GM12872 (cell line): ENCODE results near the gene PJA2.

Source experiments
- TF ChIP-seq, protein P1 (sequence below): IDR thresholded peaks from 3 replicates; pipeline ENCODE4 v1.5.1; 2011; ENCODE audit warnings: low read depth, mild to moderate bottlenecking, low read length, moderate library complexity; ENCODE audit not compliant: insufficient read depth

Gene PJA2

DNA sequence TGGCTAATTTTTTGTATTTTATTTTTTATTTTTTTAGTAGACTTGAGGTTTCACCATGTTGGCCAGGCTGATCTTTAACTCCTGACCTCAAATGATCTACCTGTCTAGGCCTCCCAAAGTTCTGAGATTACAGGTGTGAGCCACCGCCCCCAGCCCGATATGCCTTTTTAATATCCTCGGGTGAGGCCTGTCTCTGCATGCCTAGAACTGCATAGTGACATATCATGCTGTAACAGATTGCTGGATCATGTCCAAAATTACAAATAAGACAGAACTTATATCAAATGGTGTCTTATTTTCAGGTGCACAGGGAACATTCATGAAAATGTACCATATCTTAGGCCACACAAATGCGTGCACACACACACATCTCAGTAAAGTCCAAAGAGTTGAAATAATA is 39.1 kb upstream of the PJA2 start:
- TF ChIP-seq, protein P1, sequence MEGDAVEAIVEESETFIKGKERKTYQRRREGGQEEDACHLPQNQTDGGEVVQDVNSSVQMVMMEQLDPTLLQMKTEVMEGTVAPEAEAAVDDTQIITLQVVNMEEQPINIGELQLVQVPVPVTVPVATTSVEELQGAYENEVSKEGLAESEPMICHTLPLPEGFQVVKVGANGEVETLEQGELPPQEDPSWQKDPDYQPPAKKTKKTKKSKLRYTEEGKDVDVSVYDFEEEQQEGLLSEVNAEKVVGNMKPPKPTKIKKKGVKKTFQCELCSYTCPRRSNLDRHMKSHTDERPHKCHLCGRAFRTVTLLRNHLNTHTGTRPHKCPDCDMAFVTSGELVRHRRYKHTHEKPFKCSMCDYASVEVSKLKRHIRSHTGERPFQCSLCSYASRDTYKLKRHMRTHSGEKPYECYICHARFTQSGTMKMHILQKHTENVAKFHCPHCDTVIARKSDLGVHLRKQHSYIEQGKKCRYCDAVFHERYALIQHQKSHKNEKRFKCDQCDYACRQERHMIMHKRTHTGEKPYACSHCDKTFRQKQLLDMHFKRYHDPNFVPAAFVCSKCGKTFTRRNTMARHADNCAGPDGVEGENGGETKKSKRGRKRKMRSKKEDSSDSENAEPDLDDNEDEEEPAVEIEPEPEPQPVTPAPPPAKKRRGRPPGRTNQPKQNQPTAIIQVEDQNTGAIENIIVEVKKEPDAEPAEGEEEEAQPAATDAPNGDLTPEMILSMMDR: no peak

DNA sequence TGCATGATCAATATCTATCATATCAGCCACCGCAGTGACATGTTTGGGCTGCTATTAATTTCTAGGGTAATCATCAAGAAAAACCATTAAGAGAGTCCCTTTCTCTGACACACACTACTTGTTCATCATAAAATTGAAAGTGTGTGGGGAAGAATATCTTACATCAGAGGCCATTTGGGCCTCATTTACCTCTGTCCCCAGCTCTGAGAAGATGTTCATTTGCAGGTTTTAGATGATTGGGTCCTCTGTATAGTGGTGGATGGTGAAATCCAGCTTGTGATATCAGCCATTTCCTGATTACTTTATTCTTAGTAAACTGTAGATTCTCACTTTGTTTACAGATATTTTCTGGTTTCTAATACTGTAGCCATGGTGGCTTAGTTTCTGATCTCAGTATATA is 29.8 kb upstream of the PJA2 start:
- TF ChIP-seq, protein P1: no peak

DNA sequence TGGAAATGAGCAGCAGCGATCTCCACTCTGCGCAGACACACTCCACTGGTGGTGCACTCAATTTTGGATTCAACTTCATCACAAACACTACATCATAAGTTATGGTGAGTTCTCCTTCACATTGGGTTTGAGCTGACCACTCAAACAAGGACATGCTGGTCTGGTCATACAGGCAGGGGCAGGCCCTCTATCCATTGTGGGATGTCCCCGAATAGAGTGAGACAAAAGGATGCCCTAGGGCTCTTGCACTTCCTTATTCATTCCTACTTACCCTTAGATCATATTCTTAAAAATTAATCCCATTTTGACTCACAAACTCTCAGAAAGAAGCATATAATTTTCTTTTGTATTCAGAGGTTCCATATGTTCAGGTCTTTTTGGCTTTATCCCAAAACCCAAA is 16.3 kb upstream of the PJA2 start:
- TF ChIP-seq, protein P1: no peak

DNA sequence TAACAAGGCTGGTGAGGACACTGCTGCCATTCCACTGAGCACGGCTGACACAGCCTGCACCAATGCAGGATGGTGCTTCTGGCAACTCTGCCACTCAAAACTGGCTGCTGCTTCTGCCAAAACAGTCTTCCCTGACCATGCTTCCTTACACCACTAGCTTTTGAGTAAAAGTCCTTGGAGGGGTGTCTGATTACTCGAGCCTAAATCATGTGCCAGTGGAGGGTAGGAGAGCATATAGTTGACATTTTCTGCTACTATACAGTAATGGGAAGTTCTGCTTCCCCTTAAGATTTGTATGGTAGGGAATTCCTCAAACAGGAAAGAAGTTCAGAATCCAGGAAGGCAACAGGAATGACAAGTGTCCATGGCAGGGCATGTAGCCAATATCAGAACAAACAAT is 12.2 kb upstream of the PJA2 start:
- TF ChIP-seq, protein P1: no peak

DNA sequence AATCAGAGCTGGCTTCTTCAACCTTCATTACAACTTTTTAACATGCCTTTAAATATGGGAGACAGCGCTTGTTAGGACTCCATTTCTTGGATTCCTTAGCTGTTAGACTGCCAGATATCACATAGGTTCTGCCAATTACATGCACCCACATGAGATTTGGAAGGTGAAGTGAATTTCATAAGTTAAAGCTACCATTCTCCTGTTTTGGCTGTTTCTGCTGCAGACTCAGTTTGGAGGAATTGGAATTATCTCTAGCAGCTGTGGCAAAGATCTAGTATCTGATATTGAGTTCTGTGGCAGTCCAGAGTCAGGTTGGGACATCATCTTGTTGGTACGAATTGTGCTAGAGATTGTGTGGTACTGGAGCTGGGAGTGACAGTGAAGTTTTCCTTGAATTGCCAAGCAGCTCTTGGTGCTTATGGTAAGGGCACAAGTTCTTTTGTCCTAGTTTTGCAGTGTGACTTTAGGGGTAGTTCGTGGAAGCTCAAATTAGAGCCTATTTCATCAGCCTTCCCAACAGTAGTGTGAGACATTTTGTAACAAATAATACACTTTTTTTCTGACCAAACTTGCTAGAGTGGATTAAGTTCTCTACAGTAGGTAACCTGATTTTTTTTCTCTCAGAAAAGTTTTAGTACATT is 9.1 kb upstream of the PJA2 start:
- TF ChIP-seq, protein P1: no peak

DNA sequence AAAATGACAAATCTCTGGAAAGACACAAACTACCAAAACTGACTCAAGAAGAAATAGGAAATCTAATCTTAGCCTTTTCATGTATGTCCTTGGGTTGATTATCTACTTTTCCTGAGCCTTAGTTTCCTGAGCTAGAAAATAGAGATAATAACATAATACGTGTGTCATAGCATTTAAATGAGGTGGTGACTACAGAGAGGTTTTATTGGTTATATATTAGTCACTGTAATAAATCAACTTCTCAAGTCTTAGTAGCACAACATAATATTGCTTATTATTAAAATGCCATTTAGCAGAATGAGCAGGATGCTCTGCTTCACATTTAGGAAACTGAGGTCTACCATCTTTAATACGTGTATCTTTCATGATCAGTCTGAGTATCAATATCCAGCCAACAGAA is 7.1 kb upstream of the PJA2 start:
- TF ChIP-seq, protein P1: no peak

DNA sequence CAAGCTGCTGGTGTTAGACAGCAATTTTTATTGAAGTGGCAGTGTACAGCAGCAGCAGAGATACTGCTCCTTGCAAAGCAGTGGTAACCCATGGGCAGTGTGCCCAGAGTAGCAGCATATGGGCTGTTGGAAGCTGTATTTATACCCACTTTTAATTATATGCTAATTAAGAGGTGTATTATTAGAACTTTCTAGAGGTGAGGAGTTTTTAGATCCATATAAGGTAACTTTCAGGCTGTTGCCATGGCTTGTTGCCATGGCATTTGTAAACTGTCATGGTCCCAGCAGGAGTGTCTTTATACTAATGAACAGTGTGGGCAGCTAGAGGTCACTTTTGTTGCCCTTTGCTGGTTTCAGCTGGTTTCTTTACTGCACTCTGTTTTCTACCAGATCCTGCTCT is 3.7 kb upstream of the PJA2 start:
- TF ChIP-seq, protein P1: no peak
